Ishikawa (cell line): ENCODE data around the gene RFXANK.

Experiments
- EGR1 ChIP-seq: IDR thresholded peaks from 2 replicates; pipeline ENCODE4 v1.6.1; 2012
- YY1 ChIP-seq: IDR thresholded peaks from 2 replicates; pipeline ENCODE4 v1.6.1; 2012; ENCODE audit warnings: low read depth
- TF ChIP-seq, protein P1 (sequence below): IDR thresholded peaks from 2 replicates; pipeline ENCODE4 v1.6.1; 2012

DNA sequence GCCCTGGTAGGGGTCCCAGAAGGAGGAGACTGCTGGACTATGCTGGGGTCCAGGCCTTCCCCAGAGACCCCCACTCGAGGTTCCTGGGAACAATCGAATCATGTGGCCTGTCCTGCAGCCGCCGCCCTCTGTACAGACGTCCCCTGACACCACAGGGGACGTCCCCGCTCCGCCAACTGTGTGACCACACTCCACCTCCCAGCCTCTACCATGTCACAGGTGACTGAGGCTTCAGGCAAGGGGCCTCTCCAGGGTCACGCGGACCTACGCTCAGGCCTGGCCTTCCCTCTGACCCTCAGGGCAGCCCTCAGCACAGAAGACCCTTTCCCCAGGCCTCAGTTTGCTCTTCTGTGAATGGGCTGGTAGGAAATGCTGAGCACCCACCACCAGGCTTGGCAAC lies 40.6 kb upstream of the RFXANK start:
- TF ChIP-seq, protein P1, sequence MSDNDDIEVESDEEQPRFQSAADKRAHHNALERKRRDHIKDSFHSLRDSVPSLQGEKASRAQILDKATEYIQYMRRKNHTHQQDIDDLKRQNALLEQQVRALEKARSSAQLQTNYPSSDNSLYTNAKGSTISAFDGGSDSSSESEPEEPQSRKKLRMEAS: no peak
- no peak for TF ChIP-seq YY1
- TF ChIP-seq EGR1: no peak
